CD8-positive, alpha-beta memory T cell (primary cell): ENCODE results near the gene TPGS1. TPM values are rescaled to one million over a fixed set of nuclear protein-coding genes. Genes with fewer than 3 reads are reported as not detected.
A peak's percentile ranks its signal among the peaks of the same experiment; 100 is the strongest.

Experiments used
- CTCF ChIA-PET: fragments of 350-600 bp; sonication (Branson Sonifier 250); formaldehyde crosslinking; loops from one replicate; lab custom pipeline; 2021; ENCODE audit warnings: antibody characterized with exemption; lab: Charles Lee
- POLR2A ChIA-PET: fragments of 350-600 bp; sonication (Branson Sonifier 250); formaldehyde crosslinking; loops from one replicate; lab custom pipeline; 2021; ENCODE audit warnings: antibody characterized with exemption; lab: Charles Lee
- DNase-seq, 5 donors: peaks; one replicate each; pipeline versions ENCODE4 v3.0.0 to v3.0.0-alpha.2; 2020 to 2022; ENCODE audit warnings: mixed read lengths in 1 of 5
- H3K27ac ChIP-seq: one replicate; pipeline ENCODE4 v1.7.0; 2013; ENCODE audit warnings: low read depth, mild to moderate bottlenecking, low read length, moderate library complexity
- H3K27me3 ChIP-seq: 2 replicates; pipeline ENCODE4 v1.7.0; 2013; ENCODE audit warnings: low read length, mild to moderate bottlenecking; ENCODE audit not compliant: insufficient read depth, poor library complexity, severe bottlenecking
- H3K36me3 ChIP-seq: 2 replicates; pipeline ENCODE4 v1.7.0; 2013; ENCODE audit warnings: mild to moderate bottlenecking, low read length, moderate library complexity; ENCODE audit not compliant: insufficient read depth
- H3K4me1 ChIP-seq: 2 replicates; pipeline ENCODE4 v1.7.0; 2013; ENCODE audit warnings: mild to moderate bottlenecking, low read length, moderate library complexity; ENCODE audit not compliant: insufficient read depth
- H3K4me3 ChIP-seq: 2 replicates; pipeline ENCODE4 v1.7.0; 2013; ENCODE audit warnings: mild to moderate bottlenecking, low read length
- H3K9me3 ChIP-seq: 2 replicates; pipeline ENCODE4 v1.7.0; 2013; ENCODE audit warnings: mild to moderate bottlenecking, low read length
- H3K27ac Mint-ChIP-seq, 8 donors: one replicate each; pipeline ENCODE4 v1.8.0; 2020 to 2021; ENCODE audit warnings: mixed read lengths in 8 of 8, mild to moderate bottlenecking in 6 of 8, inconsistent platforms in 3 of 8, moderate library complexity in 3 of 8
- H3K27me3 Mint-ChIP-seq, 2 donors: one replicate each; pipeline ENCODE4 v1.8.0; 2020 to 2021; ENCODE audit warnings: mixed read lengths in 2 of 2, mild to moderate bottlenecking in 1 of 2, moderate library complexity in 1 of 2
- H3K36me3 Mint-ChIP-seq, 3 donors: one replicate each; pipeline ENCODE4 v1.8.0; 2020 to 2021; ENCODE audit warnings: mixed read lengths in 3 of 3, inconsistent platforms in 1 of 3, mild to moderate bottlenecking in 1 of 3
- H3K4me1 Mint-ChIP-seq, 3 donors: one replicate each; pipeline ENCODE4 v1.8.0; 2020 to 2021; ENCODE audit warnings: mixed read lengths in 3 of 3, inconsistent platforms in 1 of 3, mild to moderate bottlenecking in 1 of 3
- H3K4me3 Mint-ChIP-seq, 7 donors: one replicate each; pipeline ENCODE4 v1.8.0; 2020 to 2021; ENCODE audit warnings: mixed read lengths in 7 of 7, mild to moderate bottlenecking in 6 of 7, moderate library complexity in 4 of 7, inconsistent platforms in 2 of 7
- H3K9me3 Mint-ChIP-seq, 5 donors: one replicate each; pipeline ENCODE4 v1.8.0; 2020 to 2022; ENCODE audit warnings: mixed read lengths in 5 of 5, mild to moderate bottlenecking in 3 of 5, moderate library complexity in 2 of 5, inconsistent platforms in 1 of 5
- polyA plus RNA-seq: library from polyadenylated mRNA; unstranded; fragments of 300-500 nt; fragmentation: Illumina TruSeq; gene quantifications from one replicate; pipeline ENCODE4 v1.2.3, GENCODE V29; 2021
- total RNA-seq, 2 experiments: library from RNA; stranded (reverse); gene quantifications; one replicate each; pipeline ENCODE4 v1.2.3, GENCODE V29; 2021

TPGS1 gene
- total and polyA plus RNA-seq, 3 experiments from 2014 or later, result 18.6 to 50.3 (median 20.0) TPM

- POLR2A ChIA-PET, result no interaction called here
Observed at GRCh38 chr19:536881-537404, 29.6 kb downstream of the TPGS1 start.

DNA sequence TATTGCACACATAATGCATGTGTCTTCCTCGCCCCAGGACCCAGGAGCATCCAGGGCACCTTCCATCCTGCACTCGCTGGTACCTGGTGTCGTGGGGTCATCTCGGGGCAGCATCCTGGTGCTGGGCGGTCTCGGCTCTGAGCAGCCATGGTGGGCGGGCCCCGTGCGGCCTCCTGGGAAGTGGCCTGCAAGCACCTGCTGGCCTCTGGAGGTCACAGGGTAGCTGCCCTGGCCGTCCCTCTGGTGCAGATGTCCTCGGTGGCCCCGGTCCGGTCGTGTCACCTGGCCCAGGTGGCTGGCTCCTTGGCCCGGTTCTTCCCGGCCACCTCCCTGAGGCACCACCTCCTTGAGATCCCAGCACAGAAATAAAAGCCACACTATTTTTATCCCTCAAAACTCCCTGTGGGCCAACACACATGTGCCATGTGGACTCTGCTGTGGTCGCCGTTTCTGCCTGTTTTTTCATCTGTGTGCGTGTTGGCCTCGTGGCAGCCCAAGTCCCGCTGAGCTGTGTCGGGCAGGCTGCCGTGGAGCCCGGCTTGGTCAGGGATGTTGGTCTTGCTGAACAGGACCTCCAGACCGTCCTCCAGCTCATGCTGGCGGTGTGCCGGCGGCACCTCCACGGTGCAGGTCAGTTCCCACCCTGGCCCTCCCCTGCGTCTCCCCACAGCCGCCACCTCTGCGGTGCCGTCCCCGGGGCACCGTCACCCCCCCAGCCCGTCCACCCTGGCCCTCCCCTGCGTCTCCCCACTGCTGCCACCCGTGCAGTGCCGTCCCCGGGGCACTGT lies 31.5 kb downstream of the TPGS1 start:
- Mint-ChIP-seq H3K9me3 (no peaks in the 10 kb centered on the region), H3K27ac (peak overlapping the region in 2 of 8 donors; percentile 17 to 80), H3K4me1 (peaks cover 8 to 19% (median 14%) of the 10 kb centered on the region in 3 donors), H3K4me3 (peak overlapping the region in 1 of 7 donors; percentile 54), H3K27me3 (peaks cover 0 to 6% of the 10 kb centered on the region in 2 donors), H3K36me3 (peaks cover 0 to 45% (median 3%) of the 10 kb centered on the region in 3 donors)
- POLR2A ChIA-PET, result interaction anchor here (0.6 kb wide), 1 partner anchor 9 kb away, joined by 4 read pairs; no protein-coding TSS in a partner anchor
- Histone ChIP-seq H3K27me3 (no peaks in the 10 kb centered on the region), H3K4me1 (peaks cover 13% of the 10 kb centered on the region), H3K4me3 (no peak overlapping the region), H3K27ac (no peak overlapping the region), H3K9me3 (no peaks in the 10 kb centered on the region), H3K36me3 (peaks cover 5% of the 10 kb centered on the region)
- CTCF ChIA-PET, result no interaction called here
- DNase-seq, result peak in 1 of 5 donors; percentile 43

More at GRCh38 chr19:536881-537404, 29.6 kb downstream of the TPGS1 start:
- Mint-ChIP-seq H3K27me3 (no peaks in the 10 kb centered on the region), H3K4me1 (peaks cover 9 to 23% (median 16%) of the 10 kb centered on the region in 3 donors), H3K9me3 (no peaks in the 10 kb centered on the region), H3K4me3 (peak overlapping the region in 1 of 7 donors; percentile 44), H3K27ac (no peak overlapping the region), H3K36me3 (peaks cover 0 to 37% (median 3%) of the 10 kb centered on the region in 3 donors)
- peaks cover 16% of the 10 kb centered on the region for H3K4me1 ChIP-seq
- no peaks in the 10 kb centered on the region for H3K9me3 ChIP-seq
- no peak overlapping the region for H3K4me3 ChIP-seq
- CTCF ChIA-PET, result interaction anchor here (1.7 kb wide), 1 partner anchor 47 kb away, joined by 3 read pairs; no protein-coding TSS in a partner anchor
- DNase-seq, result no peak
- no peak overlapping the region for H3K27ac ChIP-seq
- peaks cover 5% of the 10 kb centered on the region for H3K36me3 ChIP-seq
- no peaks in the 10 kb centered on the region for H3K27me3 ChIP-seq

GRCh38 chr19:539429-540030 lies 32.2 kb downstream of the TPGS1 start:
- DNase-seq, result no peak
- Histone ChIP-seq H3K4me1 (peaks cover 11% of the 10 kb centered on the region), H3K4me3 (no peak overlapping the region), H3K36me3 (peaks cover 5% of the 10 kb centered on the region), H3K27me3 (no peaks in the 10 kb centered on the region), H3K27ac (no peak overlapping the region), H3K9me3 (no peaks in the 10 kb centered on the region)
- peaks cover 13 to 21% (median 15%) of the 10 kb centered on the region in 3 donors for H3K4me1 Mint-ChIP-seq
- H3K9me3 Mint-ChIP-seq, result no peaks in the 10 kb centered on the region
- peaks cover 0 to 6% of the 10 kb centered on the region in 2 donors for H3K27me3 Mint-ChIP-seq
- H3K4me3 Mint-ChIP-seq, result no peak overlapping the region
- H3K36me3 Mint-ChIP-seq, result peaks cover 0 to 50% (median 3%) of the 10 kb centered on the region in 3 donors
- ChIA-PET CTCF (no interaction called here), POLR2A (interaction anchor here (0.6 kb wide), 1 partner anchor 10 kb away, joined by 4 read pairs; no protein-coding TSS in a partner anchor)
- no peak overlapping the region for H3K27ac Mint-ChIP-seq

GRCh38 chr19:540867-541637 lies 33.8 kb downstream of the TPGS1 start:
- DNase-seq, result peak in 1 of 5 donors; percentile 44
- Histone ChIP-seq H3K27me3 (no peaks in the 10 kb centered on the region), H3K27ac (no peak overlapping the region), H3K4me1 (peaks cover 17% of the 10 kb centered on the region), H3K9me3 (no peaks in the 10 kb centered on the region), H3K36me3 (peaks cover 5% of the 10 kb centered on the region), H3K4me3 (no peak overlapping the region)
- H3K27ac Mint-ChIP-seq, result peak overlapping the region in 1 of 8 donors; percentile 32
- peaks cover 19 to 23% (median 19%) of the 10 kb centered on the region in 3 donors for H3K4me1 Mint-ChIP-seq
- H3K36me3 Mint-ChIP-seq, result peaks cover 0 to 49% (median 3%) of the 10 kb centered on the region in 3 donors
- ChIA-PET CTCF (no interaction called here), POLR2A (interaction anchor here (1.4 kb wide), 1 partner anchor 9 kb away, joined by 5 read pairs; the partner anchor contains the start of gene CDC34)
- H3K9me3 Mint-ChIP-seq, result no peaks in the 10 kb centered on the region
- H3K27me3 Mint-ChIP-seq, result peaks cover 0 to 6% of the 10 kb centered on the region in 2 donors
- no peak overlapping the region for H3K4me3 Mint-ChIP-seq

GRCh38 chr19:541699-542098 lies 34.4 kb downstream of the TPGS1 start:
- Mint-ChIP-seq H3K4me3 (no peak overlapping the region), H3K4me1 (peaks cover 19 to 23% (median 19%) of the 10 kb centered on the region in 3 donors), H3K27ac (peak overlapping the region in 1 of 8 donors; percentile 32), H3K9me3 (no peaks in the 10 kb centered on the region), H3K36me3 (peaks cover 0 to 44% (median 3%) of the 10 kb centered on the region in 3 donors), H3K27me3 (peaks cover 0 to 6% of the 10 kb centered on the region in 2 donors)
- Histone ChIP-seq H3K4me1 (peaks cover 17% of the 10 kb centered on the region), H3K9me3 (no peaks in the 10 kb centered on the region), H3K27ac (no peak overlapping the region), H3K4me3 (no peak overlapping the region), H3K36me3 (no peaks in the 10 kb centered on the region), H3K27me3 (no peaks in the 10 kb centered on the region)
- DNase-seq, result peak in 1 of 5 donors; percentile 37
- ChIA-PET POLR2A (interaction anchor here (1.4 kb wide), 1 partner anchor 10 kb away, joined by 5 read pairs; the partner anchor contains the start of gene CDC34), CTCF (interaction anchor here (1.3 to 3.8 kb wide), 2 partner anchors 9 to 42 kb away, joined by 3 to 22 read pairs; partner anchors contain the start of gene CDC34)

DNA sequence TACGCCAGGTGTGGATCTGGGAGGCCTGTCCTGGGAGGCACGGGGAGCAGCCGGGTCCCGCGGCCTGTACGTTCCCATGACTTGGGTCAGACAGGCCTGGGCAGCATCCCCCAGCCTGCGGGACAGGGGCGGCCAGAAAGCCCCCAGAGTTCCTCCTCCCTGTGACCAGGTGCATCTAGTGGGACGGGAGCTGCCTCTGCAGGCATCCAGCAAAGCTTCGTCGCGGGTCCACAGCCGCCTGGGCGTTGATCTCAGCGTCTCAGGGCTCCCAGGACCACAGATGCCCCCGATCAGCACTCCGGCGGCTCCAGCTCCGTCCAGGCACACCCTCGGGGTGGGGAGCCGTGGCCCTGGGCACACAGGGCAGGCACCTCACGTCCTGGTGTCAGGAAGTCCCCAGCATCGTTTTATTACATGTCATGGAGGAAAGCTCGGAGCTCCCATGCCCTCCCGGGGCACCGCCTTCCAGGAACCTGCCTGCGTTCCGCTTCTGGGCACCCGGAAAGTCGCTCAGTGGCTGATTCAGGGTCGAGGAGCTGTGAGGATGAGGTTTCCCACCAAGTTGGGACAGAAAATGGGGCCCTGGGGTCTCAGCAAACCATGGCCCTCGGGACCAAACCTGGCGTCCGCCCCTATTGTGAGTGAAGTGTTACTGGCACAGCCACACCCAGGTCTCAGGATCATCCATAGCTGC lies 35.0 kb downstream of the TPGS1 start:
- ChIA-PET CTCF (interaction anchor here (1.0 to 3.8 kb wide), 3 partner anchors 10 to 42 kb away, joined by 3 to 22 read pairs (median 5); partner anchors contain the start of gene CDC34), POLR2A (interaction anchor here (1.4 kb wide), 1 partner anchor 10 kb away, joined by 5 read pairs; the partner anchor contains the start of gene CDC34)
- Mint-ChIP-seq H3K27ac (peak overlapping the region in 5 of 8 donors; percentile 4 to 98 (median 92)), H3K4me3 (no peak overlapping the region), H3K9me3 (no peaks in the 10 kb centered on the region), H3K4me1 (peaks cover 19 to 27% (median 19%) of the 10 kb centered on the region in 3 donors), H3K36me3 (peaks cover 0 to 44% (median 3%) of the 10 kb centered on the region in 3 donors), H3K27me3 (peaks cover 0 to 6% of the 10 kb centered on the region in 2 donors)
- H3K9me3 ChIP-seq, result no peaks in the 10 kb centered on the region
- peak in 1 of 5 donors; percentile 46 for DNase-seq
- H3K27ac ChIP-seq, result no peak overlapping the region
- no peak overlapping the region for H3K4me3 ChIP-seq
- H3K36me3 ChIP-seq, result peaks cover under 1% of the 10 kb centered on the region
- H3K4me1 ChIP-seq, result peaks cover 17% of the 10 kb centered on the region
- H3K27me3 ChIP-seq, result no peaks in the 10 kb centered on the region
